Mammary epithelial cell (primary cell): ENCODE measurements around the gene RTL10.

Experiments used
- CTCF ChIP-seq, 2 donors: IDR thresholded peaks in 1 of 2; conservative IDR thresholded peaks in 1 of 2; 2 replicates each; pipeline ENCODE4 v1.5.1; 2011 to 2012; ENCODE audit warnings: inconsistent platforms in 2 of 2, low read length in 2 of 2, mild to moderate bottlenecking in 2 of 2, control low read depth in 1 of 2, low read depth in 1 of 2; ENCODE audit not compliant: insufficient read depth in 1 of 2; ENCODE audit errors: extremely low read depth in 1 of 2
- EZH2 ChIP-seq: IDR thresholded peaks from 2 replicates; pipeline ENCODE4 v1.6.1; 2012; ENCODE audit warnings: low read length, inconsistent platforms, borderline replicate concordance

- TF ChIP-seq CTCF (conservative IDR thresholded peaks at IDR 0.05 in 1 of 2, IDR thresholded peaks at IDR 0.05 in 1 of 2; ENCODE audit: extremely low read depth in 1 of 2, insufficient read depth in 1 of 2, low read depth in 1 of 2, low read length in 2 of 2) (no peak), EZH2 (no peak)
Measured at GRCh38 chr22:19852177-19852781, 2.4 kb downstream of the RTL10 start.
